Muscle layer of colon (tissue), 2 donors: Measurements from ENCODE around the gene SCUBE2.

Source experiments
- H3K27ac ChIP-seq: one replicate; pipeline ENCODE4 v1.7.0; 2013; ENCODE audit warnings: low read depth, mild to moderate bottlenecking, low read length, moderate library complexity
- H3K27me3 ChIP-seq, 2 donors: one replicate each; pipeline ENCODE4 v1.7.0; 2013; ENCODE audit warnings: low read length in 2 of 2, mild to moderate bottlenecking in 2 of 2; ENCODE audit not compliant: insufficient read depth in 2 of 2, control insufficient read depth in 1 of 2
- H3K36me3 ChIP-seq: one replicate; pipeline ENCODE4 v1.7.0; 2013; ENCODE audit warnings: mild to moderate bottlenecking, low read length; ENCODE audit not compliant: insufficient read depth
- H3K4me1 ChIP-seq: one replicate; pipeline ENCODE4 v1.7.0; 2013; ENCODE audit warnings: mild to moderate bottlenecking, low read length; ENCODE audit not compliant: insufficient read depth
- H3K4me3 ChIP-seq, 2 donors: one replicate each; pipeline ENCODE4 v1.7.0; 2013; ENCODE audit warnings: low read length in 2 of 2, low read depth in 1 of 2, mild to moderate bottlenecking in 1 of 2, moderate library complexity in 1 of 2
- H3K9ac ChIP-seq: one replicate; pipeline ENCODE4 v1.7.0; 2013; ENCODE audit warnings: low read length
- H3K9me3 ChIP-seq: one replicate; pipeline ENCODE4 v1.7.0; 2013; ENCODE audit warnings: mild to moderate bottlenecking, low read length
- donor health status: abdominal sarcoma.
- donor health status: Adenocarcinoma of cecum.

The SCUBE2 gene

DNA sequence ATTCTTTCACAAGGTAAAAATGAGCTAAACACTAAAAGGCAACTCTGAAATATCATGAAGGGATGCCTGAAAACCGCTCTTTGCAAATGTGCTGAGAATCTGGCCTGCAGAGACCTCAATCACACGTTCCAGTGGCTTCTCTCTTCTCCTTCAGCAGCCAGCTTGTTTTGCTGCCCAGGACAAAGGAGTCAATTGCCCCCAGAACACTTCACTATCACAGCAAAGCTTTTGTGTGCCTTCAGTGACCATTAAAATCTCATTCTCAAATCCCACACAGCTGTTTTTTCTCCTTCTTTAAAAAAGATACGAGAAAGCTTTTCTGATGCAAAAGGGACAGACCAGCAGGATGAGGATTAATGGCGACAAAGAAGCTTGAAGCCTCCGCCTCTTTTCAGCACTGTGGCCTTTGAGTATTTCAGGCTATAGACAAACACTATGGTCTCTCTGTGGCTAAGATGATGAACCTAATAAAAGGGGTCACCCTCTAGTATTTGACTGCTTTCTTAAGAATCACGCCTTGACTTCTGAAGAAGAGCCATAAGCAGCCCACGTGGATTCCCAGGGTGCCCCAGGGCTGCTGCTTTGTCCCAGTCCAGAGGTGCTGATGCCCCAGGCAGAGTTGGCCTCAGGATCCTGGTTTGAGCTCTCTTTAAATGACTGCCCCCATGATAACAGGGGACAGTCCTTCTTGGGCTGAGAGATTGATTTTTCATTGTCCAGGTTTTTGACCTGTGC lies 54.2 kb downstream of the SCUBE2 start:
- Histone ChIP-seq H3K4me3 (no peak overlapping the region), H3K27ac (no peak overlapping the region), H3K36me3 (no peaks in the 10 kb centered on the region), H3K27me3 (no peaks in the 10 kb centered on the region), H3K4me1 (no peaks in the 10 kb centered on the region), H3K9me3 (no peaks in the 10 kb centered on the region), H3K9ac (no peak overlapping the region)

DNA sequence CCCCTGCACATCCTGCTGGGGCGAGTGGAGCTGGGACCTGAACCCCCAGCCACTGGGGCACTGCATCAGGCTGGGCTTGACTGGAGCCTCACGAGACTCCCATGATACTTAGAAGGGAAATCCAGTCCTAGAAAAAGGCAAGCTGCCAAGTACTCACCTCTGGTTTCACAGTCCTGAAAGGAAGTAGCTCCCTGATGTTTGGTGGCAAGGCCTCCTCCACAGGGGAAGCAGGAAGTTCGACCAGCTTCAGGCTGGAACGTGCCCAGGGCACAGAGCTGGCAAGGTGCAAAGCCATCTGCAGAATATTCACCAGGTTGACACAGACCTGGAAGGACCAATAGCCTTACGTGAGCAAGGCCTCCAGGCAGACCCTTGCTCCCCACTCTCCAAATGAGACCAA lies 60.8 kb downstream of the SCUBE2 start:
- Histone ChIP-seq H3K9me3 (no peaks in the 10 kb centered on the region), H3K4me3 (no peak overlapping the region), H3K4me1 (no peaks in the 10 kb centered on the region), H3K27me3 (no peaks in the 10 kb centered on the region), H3K9ac (no peak overlapping the region), H3K36me3 (no peaks in the 10 kb centered on the region), H3K27ac (no peak overlapping the region)

DNA sequence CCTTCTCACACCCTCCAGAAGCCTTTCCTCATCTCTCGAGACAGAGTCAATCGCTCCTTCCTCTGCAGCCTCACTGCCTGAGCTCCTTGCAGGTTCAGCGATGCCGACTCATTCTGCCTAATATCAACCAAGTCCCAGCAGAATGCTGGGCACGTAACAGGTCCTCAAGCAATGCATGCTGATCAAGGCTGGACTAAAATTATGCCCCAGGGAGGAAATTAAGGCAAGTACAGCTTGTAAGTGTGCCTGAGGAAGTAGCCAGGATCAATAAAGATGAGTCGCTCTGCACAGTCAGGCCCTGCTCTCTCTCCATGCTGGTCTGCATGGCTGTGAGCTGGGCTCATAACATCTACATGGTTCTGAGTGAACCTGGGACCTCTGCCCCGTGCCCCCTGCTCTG lies 62.0 kb downstream of the SCUBE2 start:
- Histone ChIP-seq H3K9ac (no peak overlapping the region), H3K9me3 (no peaks in the 10 kb centered on the region), H3K4me1 (no peaks in the 10 kb centered on the region), H3K36me3 (no peaks in the 10 kb centered on the region), H3K4me3 (no peak overlapping the region), H3K27me3 (no peaks in the 10 kb centered on the region), H3K27ac (no peak overlapping the region)

DNA sequence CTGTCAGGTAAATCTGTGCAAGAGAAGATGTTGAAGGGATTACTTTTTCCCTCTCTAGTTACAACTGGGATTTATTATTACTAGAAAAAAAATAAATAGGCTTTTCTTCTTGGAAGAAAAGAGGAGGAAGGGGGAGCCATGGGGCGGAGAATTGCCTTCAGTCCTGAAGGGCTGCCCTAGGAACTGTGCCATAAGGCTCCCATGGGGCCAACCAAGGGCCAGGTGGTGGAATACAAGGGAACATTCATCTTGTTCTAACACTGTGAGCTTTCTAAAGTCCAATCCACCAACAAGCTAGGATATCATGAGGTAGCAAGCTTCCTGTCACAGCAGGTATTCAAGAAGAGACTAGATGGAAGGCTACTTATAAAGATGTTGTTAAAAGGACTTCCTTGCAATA lies 62.8 kb downstream of the SCUBE2 start:
- no peak overlapping the region for H3K4me3 ChIP-seq
- no peak overlapping the region for H3K27ac ChIP-seq
- no peaks in the 10 kb centered on the region for H3K9me3 ChIP-seq
- H3K27me3 ChIP-seq: no peaks in the 10 kb centered on the region
- no peaks in the 10 kb centered on the region for H3K36me3 ChIP-seq
- no peaks in the 10 kb centered on the region for H3K4me1 ChIP-seq
- no peak overlapping the region for H3K9ac ChIP-seq

- Histone ChIP-seq H3K9ac (no peak overlapping the region), H3K4me1 (no peaks in the 10 kb centered on the region), H3K27me3 (no peaks in the 10 kb centered on the region), H3K4me3 (no peak overlapping the region), H3K27ac (no peak overlapping the region), H3K36me3 (no peaks in the 10 kb centered on the region), H3K9me3 (no peaks in the 10 kb centered on the region)
Observed at GRCh38 chr11:9025101-9025850, 66.1 kb downstream of the SCUBE2 start.

DNA sequence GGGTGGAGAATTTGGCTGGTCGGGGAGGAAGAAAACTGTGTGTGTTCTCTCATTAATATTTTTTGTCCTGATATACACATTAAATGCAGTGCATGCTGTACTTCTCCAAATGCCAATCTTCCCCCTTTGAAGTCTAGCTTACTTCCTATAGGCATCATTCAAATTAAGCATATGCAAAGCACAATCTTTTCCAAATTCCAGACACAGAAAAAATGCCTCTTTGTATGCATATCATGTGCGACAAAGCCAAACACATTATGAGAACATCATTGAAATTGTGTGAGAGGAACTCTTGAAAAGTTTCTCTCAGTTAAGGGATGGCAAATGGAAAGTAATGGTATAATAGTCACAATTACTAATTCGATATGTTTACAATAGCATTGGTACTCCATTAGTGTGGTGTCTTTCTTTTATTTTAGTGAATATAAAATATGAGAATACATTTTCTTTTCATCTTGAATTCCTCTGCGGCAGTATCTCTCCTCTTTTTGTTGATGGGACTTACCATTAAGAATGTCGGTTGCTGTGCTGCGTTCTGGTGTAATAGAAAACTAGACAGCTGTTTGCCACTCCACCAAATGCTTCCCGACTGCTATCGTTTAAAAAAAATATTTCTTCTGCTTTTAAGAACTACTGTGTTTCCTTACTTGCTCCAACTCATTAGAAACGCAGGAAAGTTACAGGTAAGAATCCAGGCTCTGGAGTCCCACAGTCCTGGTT lies 68.3 kb downstream of the SCUBE2 start:
- Histone ChIP-seq H3K9me3 (no peaks in the 10 kb centered on the region), H3K9ac (no peak overlapping the region), H3K27ac (no peak overlapping the region), H3K4me1 (no peaks in the 10 kb centered on the region), H3K4me3 (no peak overlapping the region), H3K27me3 (no peaks in the 10 kb centered on the region), H3K36me3 (no peaks in the 10 kb centered on the region)

DNA sequence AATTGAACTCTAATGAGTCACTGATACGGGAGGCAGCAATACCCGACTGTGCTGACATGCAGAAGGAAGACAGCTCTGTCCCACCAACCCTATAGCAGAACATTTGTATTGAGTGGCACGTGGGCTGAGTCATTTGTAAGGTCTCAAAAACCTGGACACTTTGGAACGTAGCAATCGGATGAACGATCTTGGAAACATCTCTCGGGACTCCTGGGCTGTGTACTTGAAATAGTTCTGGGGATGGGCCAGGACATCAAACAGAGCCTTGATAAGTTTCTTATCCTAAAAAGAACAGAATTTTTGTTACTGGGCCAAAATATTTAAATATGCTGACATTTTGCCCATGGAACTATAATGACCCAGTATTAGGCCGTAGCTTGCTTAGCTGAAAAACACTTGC lies 70.5 kb downstream of the SCUBE2 start:
- H3K27me3 ChIP-seq: no peaks in the 10 kb centered on the region
- H3K9me3 ChIP-seq: no peaks in the 10 kb centered on the region
- H3K27ac ChIP-seq: no peak overlapping the region
- H3K9ac ChIP-seq: no peak overlapping the region
- no peak overlapping the region for H3K4me3 ChIP-seq
- H3K4me1 ChIP-seq: peaks cover 2% of the 10 kb centered on the region
- no peaks in the 10 kb centered on the region for H3K36me3 ChIP-seq

DNA sequence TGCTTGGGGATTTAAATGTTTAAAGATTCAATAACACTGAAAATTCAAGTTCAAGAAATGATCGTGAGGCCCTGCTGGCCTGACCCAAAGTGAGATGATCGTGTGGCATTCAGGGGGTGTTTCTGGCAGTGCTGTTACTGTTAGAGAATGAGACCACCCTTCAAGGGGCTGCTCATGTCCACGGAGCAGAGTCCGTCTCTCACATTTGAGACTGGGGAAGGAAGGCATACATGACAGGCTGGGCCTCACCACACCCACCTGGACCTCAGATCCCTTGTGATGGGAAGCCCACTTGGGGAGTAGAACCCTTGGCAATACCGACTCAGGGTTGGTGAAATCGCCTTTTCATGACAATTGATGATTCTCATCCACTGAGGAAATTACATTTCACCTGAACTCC lies 71.5 kb downstream of the SCUBE2 start:
- no peaks in the 10 kb centered on the region for H3K36me3 ChIP-seq
- H3K27me3 ChIP-seq: no peaks in the 10 kb centered on the region
- H3K4me1 ChIP-seq: peaks cover 4% of the 10 kb centered on the region
- no peak overlapping the region for H3K4me3 ChIP-seq
- H3K9me3 ChIP-seq: no peaks in the 10 kb centered on the region
- H3K27ac ChIP-seq: no peak overlapping the region
- no peak overlapping the region for H3K9ac ChIP-seq

GRCh38 chr11:9017773-9018172 lies 73.6 kb downstream of the SCUBE2 start:
- Histone ChIP-seq H3K36me3 (no peaks in the 10 kb centered on the region), H3K4me1 (peaks cover 4% of the 10 kb centered on the region), H3K9ac (no peak overlapping the region), H3K27ac (no peak overlapping the region), H3K4me3 (no peak overlapping the region), H3K27me3 (no peaks in the 10 kb centered on the region), H3K9me3 (no peaks in the 10 kb centered on the region)

GRCh38 chr11:9016916-9017642 lies 74.3 kb downstream of the SCUBE2 start:
- no peak overlapping the region for H3K9ac ChIP-seq
- H3K27ac ChIP-seq: no peak overlapping the region
- H3K4me3 ChIP-seq: no peak overlapping the region
- no peaks in the 10 kb centered on the region for H3K36me3 ChIP-seq
- H3K4me1 ChIP-seq: peaks cover 4% of the 10 kb centered on the region
- H3K9me3 ChIP-seq: no peaks in the 10 kb centered on the region
- H3K27me3 ChIP-seq: no peaks in the 10 kb centered on the region

GRCh38 chr11:9015677-9016076 lies 75.7 kb downstream of the SCUBE2 start:
- Histone ChIP-seq H3K4me1 (peaks cover 4% of the 10 kb centered on the region), H3K36me3 (no peaks in the 10 kb centered on the region), H3K27ac (no peak overlapping the region), H3K9me3 (no peaks in the 10 kb centered on the region), H3K9ac (no peak overlapping the region), H3K4me3 (no peak overlapping the region), H3K27me3 (no peaks in the 10 kb centered on the region)
